Measurements from ENCODE around the gene RERE. TPM values are rescaled to one million over a fixed set of nuclear protein-coding genes. Genes with fewer than 3 reads are reported as not detected.

The RERE gene
- total RNA-seq, 1 experiment from 2014 or later = 217 TPM

DNA sequence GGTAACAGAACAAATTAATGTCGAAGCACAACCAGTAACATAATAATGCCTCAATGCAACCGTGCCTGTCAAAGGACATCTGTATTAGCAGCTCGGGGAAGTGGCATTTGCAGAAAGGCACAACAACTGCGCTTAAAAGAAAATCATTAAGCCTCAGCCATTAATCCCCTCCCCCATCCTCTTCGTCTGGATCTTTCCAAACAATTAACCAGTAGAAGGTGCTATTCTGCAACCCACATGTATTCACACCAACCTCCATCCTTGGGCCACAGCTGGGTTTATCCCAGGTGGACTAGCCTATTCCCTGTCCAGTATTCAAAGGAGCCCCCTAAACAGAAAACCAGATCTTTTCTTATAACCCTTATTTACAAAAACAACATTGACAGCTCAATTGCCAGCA is 2.6 kb downstream of the RERE start:
- H3K36me3 ChIP-seq (ENCODE audit: control insufficient read depth, insufficient read depth, low read length) = no peaks in the 10 kb centered on the region; the same call in 1 of the 2 replicates
- H3K4me1 ChIP-seq (ENCODE audit: control insufficient read depth, insufficient read depth, low read length) = peaks cover 36% of the 10 kb centered on the region
- TF ChIP-seq, protein P1, sequence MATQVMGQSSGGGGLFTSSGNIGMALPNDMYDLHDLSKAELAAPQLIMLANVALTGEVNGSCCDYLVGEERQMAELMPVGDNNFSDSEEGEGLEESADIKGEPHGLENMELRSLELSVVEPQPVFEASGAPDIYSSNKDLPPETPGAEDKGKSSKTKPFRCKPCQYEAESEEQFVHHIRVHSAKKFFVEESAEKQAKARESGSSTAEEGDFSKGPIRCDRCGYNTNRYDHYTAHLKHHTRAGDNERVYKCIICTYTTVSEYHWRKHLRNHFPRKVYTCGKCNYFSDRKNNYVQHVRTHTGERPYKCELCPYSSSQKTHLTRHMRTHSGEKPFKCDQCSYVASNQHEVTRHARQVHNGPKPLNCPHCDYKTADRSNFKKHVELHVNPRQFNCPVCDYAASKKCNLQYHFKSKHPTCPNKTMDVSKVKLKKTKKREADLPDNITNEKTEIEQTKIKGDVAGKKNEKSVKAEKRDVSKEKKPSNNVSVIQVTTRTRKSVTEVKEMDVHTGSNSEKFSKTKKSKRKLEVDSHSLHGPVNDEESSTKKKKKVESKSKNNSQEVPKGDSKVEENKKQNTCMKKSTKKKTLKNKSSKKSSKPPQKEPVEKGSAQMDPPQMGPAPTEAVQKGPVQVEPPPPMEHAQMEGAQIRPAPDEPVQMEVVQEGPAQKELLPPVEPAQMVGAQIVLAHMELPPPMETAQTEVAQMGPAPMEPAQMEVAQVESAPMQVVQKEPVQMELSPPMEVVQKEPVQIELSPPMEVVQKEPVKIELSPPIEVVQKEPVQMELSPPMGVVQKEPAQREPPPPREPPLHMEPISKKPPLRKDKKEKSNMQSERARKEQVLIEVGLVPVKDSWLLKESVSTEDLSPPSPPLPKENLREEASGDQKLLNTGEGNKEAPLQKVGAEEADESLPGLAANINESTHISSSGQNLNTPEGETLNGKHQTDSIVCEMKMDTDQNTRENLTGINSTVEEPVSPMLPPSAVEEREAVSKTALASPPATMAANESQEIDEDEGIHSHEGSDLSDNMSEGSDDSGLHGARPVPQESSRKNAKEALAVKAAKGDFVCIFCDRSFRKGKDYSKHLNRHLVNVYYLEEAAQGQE (IDR thresholded peaks at IDR 0.05; ENCODE audit: insufficient read depth in 1 of 2, low read depth in 2 of 2, low read length in 1 of 2) = no peak
- TF ChIP-seq, protein P2, sequence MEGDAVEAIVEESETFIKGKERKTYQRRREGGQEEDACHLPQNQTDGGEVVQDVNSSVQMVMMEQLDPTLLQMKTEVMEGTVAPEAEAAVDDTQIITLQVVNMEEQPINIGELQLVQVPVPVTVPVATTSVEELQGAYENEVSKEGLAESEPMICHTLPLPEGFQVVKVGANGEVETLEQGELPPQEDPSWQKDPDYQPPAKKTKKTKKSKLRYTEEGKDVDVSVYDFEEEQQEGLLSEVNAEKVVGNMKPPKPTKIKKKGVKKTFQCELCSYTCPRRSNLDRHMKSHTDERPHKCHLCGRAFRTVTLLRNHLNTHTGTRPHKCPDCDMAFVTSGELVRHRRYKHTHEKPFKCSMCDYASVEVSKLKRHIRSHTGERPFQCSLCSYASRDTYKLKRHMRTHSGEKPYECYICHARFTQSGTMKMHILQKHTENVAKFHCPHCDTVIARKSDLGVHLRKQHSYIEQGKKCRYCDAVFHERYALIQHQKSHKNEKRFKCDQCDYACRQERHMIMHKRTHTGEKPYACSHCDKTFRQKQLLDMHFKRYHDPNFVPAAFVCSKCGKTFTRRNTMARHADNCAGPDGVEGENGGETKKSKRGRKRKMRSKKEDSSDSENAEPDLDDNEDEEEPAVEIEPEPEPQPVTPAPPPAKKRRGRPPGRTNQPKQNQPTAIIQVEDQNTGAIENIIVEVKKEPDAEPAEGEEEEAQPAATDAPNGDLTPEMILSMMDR (IDR thresholded peaks at IDR 0.05) = peak; percentile 75
- TF ChIP-seq POLR2AphosphoS5 (IDR thresholded peaks at IDR 0.05; ENCODE audit: low read depth, low read length) = no peak
- TF ChIP-seq SIN3A (IDR thresholded peaks at IDR 0.05; ENCODE audit: borderline replicate concordance, insufficient read depth, low read depth, low read length) = no peak
- no peak for TF ChIP-seq TCF7L2 (IDR thresholded peaks at IDR 0.05; ENCODE audit: low read depth, low read length)
- no TSS peak for BruUV-seq (replicated peaks)
- DNase-seq (ENCODE audit: low read depth, low spot score) (no peak), ATAC-seq (no peak)
- intact Hi-C loops (cut with micrococcal nuclease; ENCODE audit: unreplicated experiment) = no loop called here
- no peaks in the 10 kb centered on the region for H3K27me3 ChIP-seq (ENCODE audit: control insufficient read depth, insufficient read depth, low read length)
- CTCF ChIA-PET = interaction anchor here (2.0 kb wide), 1 partner anchor 34 kb away, joined by 17 read pairs; no protein-coding TSS in a partner anchor
- POLR2A ChIA-PET = interaction anchor here (1.5 kb wide), 1 partner anchor 35 kb away, joined by 4 read pairs; no protein-coding TSS in a partner anchor
- H3K9me3 ChIP-seq (ENCODE audit: control insufficient read depth, insufficient read depth, low read depth, low read length) = no peaks in the 10 kb centered on the region
- in situ Hi-C loops (cut with HindIII; ENCODE audit: low pct_unique_long_range_greater_than_20kb, low sequenced_read_pairs) = no loop called here
- H3K27ac ChIP-seq (ENCODE audit: low read length) = peak overlapping the region; percentile 93
- peak overlapping the region; percentile 89 to 91 for H3K4me3 ChIP-seq (ENCODE audit: low read depth in 2 of 2, low read length in 2 of 2)

DNA sequence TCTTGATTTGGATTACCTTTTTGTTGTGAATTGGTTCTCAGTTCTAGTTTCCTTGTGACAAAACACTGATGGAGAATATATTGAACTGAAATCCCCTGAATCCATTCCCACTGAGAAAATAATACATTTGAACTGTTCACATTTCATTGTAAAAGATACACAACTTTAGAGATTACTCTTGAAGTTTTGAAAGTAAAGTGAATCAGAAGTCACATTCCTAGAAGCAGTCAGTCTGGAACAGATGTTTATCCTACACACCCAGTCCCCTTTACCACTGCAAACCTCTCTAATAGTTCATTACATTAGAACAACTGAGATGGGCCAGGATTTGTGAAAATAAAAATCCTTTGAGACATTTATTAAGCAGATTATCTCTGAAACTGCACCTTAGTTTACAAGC is 3.4 kb downstream of the RERE start:
- TF ChIP-seq, protein P2 (IDR thresholded peaks at IDR 0.05) = no peak
- TF ChIP-seq SIN3A (IDR thresholded peaks at IDR 0.05; ENCODE audit: borderline replicate concordance, insufficient read depth, low read depth, low read length) = no peak
- TF ChIP-seq TCF7L2 (IDR thresholded peaks at IDR 0.05; ENCODE audit: low read depth, low read length) = no peak
- TF ChIP-seq POLR2AphosphoS5 (IDR thresholded peaks at IDR 0.05; ENCODE audit: low read depth, low read length) = no peak
- TF ChIP-seq, protein P1 (IDR thresholded peaks at IDR 0.05; ENCODE audit: insufficient read depth in 1 of 2, low read depth in 2 of 2, low read length in 1 of 2) = no peak
- BruUV-seq (replicated peaks) = no TSS peak
- H3K36me3 ChIP-seq (ENCODE audit: control insufficient read depth, insufficient read depth, low read length) = no peaks in the 10 kb centered on the region; the same call in 1 of the 2 replicates
- POLR2A ChIA-PET = no interaction called here
- H3K27me3 ChIP-seq (ENCODE audit: control insufficient read depth, insufficient read depth, low read length) = no peaks in the 10 kb centered on the region
- CTCF ChIA-PET = interaction anchor here (1.2 kb wide), 1 partner anchor 35 kb away, joined by 6 read pairs; no protein-coding TSS in a partner anchor
- peak overlapping the region in 1 of 2 experiments; percentile 91; a peak in 2 of 4 replicates for H3K4me3 ChIP-seq (ENCODE audit: low read depth in 2 of 2, low read length in 2 of 2)
- intact Hi-C loops (cut with micrococcal nuclease; ENCODE audit: unreplicated experiment) (no loop called here), in situ Hi-C loops (cut with HindIII; ENCODE audit: low pct_unique_long_range_greater_than_20kb, low sequenced_read_pairs) (no loop called here)
- no peaks in the 10 kb centered on the region for H3K9me3 ChIP-seq (ENCODE audit: control insufficient read depth, insufficient read depth, low read depth, low read length)
- peak overlapping the region; percentile 93; the same call in 1 of the 2 replicates for H3K27ac ChIP-seq (ENCODE audit: low read length)
- DNase-seq (ENCODE audit: low read depth, low spot score) (no peak), ATAC-seq (no peak)
- peaks cover 41% of the 10 kb centered on the region for H3K4me1 ChIP-seq (ENCODE audit: control insufficient read depth, insufficient read depth, low read length)

All from Panc1 (cell line).